HepG2 (cell line): ENCODE data around the gene OR2K2.

Experiments
- CREB1 ChIP-seq, 2 experiments: fragments of 450-650 bp in 1 of 2; IDR thresholded peaks; 2 replicates each; pipeline ENCODE4 v1.6.1; 2016 to 2017; ENCODE audit warnings: control low read depth in 1 of 2, mild to moderate bottlenecking in 1 of 2, missing compliant biosample characterization in 1 of 2, missing genetic modification characterization in 1 of 2
- DR1 ChIP-seq: sonication (generic); formaldehyde crosslinking; IDR thresholded peaks from 2 replicates; pipeline ENCODE4 v1.8.0; 2021; ENCODE audit warnings: mild to moderate bottlenecking, missing genetic modification reagents, inconsistent platforms
- ELK4 ChIP-seq: sonication (generic); formaldehyde crosslinking; IDR thresholded peaks from 2 replicates; pipeline ENCODE4 v1.9.0; 2021; ENCODE audit warnings: missing genetic modification reagents, borderline replicate concordance
- EZH2 ChIP-seq: conservative IDR thresholded peaks from 2 replicates; pipeline ENCODE4 v1.6.1; 2012; ENCODE audit warnings: mild to moderate bottlenecking, low read depth, low read length, moderate library complexity
- NR3C1 ChIP-seq: sonication (generic); formaldehyde crosslinking; IDR thresholded peaks from 2 replicates; pipeline ENCODE4 v1.4.0; 2020; ENCODE audit warnings: missing genetic modification reagents
- PBX3 ChIP-seq: sonication (generic); formaldehyde crosslinking; IDR thresholded peaks from 2 replicates; pipeline ENCODE4 v1.8.1; 2023; ENCODE audit warnings: missing genetic modification reagents, inconsistent platforms, borderline replicate concordance
- SNAI1 ChIP-seq: sonication (generic); formaldehyde crosslinking; IDR thresholded peaks from 2 replicates; pipeline ENCODE4 v1.5.0; 2020; ENCODE audit warnings: mild to moderate bottlenecking, missing genetic modification reagents, borderline replicate concordance
- THAP11 ChIP-seq: IDR thresholded peaks from 2 replicates; pipeline ENCODE4 v1.6.1; 2016; ENCODE audit warnings: missing biosample characterization, missing genetic modification reagents
- TOPORS ChIP-seq: sonication (generic); formaldehyde crosslinking; IDR thresholded peaks from 2 replicates; pipeline ENCODE4 v1.8.0; 2023; ENCODE audit warnings: mild to moderate bottlenecking, missing genetic modification reagents
- ZMAT5 ChIP-seq: sonication (generic); formaldehyde crosslinking; IDR thresholded peaks from 2 replicates; pipeline ENCODE4 v1.5.0; 2020; ENCODE audit warnings: mild to moderate bottlenecking, low read depth, missing genetic modification reagents, borderline replicate concordance
- ZNF780A ChIP-seq: sonication (generic); formaldehyde crosslinking; IDR thresholded peaks from 2 replicates; pipeline ENCODE4 v1.8.0; 2022; ENCODE audit warnings: mild to moderate bottlenecking, missing genetic modification reagents, moderate library complexity

- no peak for TF ChIP-seq ZMAT5 (CRISPR knock-in tag)
- TF ChIP-seq THAP11 (CRISPR knock-in tag) = no peak
- no peak for TF ChIP-seq SNAI1 (CRISPR knock-in tag)
- no peak for TF ChIP-seq DR1
- no peak for TF ChIP-seq NR3C1 (CRISPR knock-in tag)
- TF ChIP-seq ELK4 = no peak
- no peak for TF ChIP-seq EZH2
- no peak for TF ChIP-seq ZNF780A (CRISPR knock-in tag)
- no peak for TF ChIP-seq CREB1 (IDR thresholded peaks at IDR 0.05)
- TF ChIP-seq CREB1 (CRISPR knock-in tag; IDR thresholded peaks at IDR 0.05) = no peak
- no peak for TF ChIP-seq PBX3 (CRISPR knock-in tag)
- no peak for TF ChIP-seq TOPORS (CRISPR knock-in tag)
These were observed 32.5 kb upstream of the OR2K2 start for GRCh38 chr9:111362526-111362925.
